HG02763 (cell line): ENCODE results near the gene MAP7.
A peak's percentile ranks its signal among the peaks of the same experiment; 100 is the strongest.

Experiments used
- ATAC-seq: cut with Tn5 transposase; IDR thresholded peaks from one replicate; pipeline ENCODE4 v1.9.1; 2021; ENCODE audit warnings: mild to moderate bottlenecking, moderate library complexity; ENCODE audit not compliant: unreplicated experiment

Gene MAP7

DNA sequence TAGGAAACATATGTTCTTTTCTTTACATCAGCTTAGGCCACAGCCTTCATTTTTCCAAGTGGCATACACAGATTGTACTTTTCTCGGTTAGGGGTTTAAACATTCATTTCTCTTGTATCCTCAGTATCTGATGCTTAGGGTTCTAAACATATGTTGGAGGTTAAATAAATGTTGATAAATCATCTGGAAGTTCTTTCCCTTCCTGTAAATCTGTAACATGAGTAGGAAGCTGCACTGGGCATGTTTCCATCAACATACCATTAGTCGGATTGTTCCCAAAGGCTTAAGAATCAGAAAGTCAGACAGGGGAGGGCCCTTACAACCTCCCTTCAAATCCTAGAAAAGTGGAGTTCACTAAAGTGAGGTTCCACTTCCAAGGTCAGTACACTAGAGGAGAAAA lies 205.8 kb downstream of the MAP7 start:
- ATAC-seq = no peak

GRCh38 chr6:136343700-136344099 lies 206.5 kb downstream of the MAP7 start:
- no peak for ATAC-seq

DNA sequence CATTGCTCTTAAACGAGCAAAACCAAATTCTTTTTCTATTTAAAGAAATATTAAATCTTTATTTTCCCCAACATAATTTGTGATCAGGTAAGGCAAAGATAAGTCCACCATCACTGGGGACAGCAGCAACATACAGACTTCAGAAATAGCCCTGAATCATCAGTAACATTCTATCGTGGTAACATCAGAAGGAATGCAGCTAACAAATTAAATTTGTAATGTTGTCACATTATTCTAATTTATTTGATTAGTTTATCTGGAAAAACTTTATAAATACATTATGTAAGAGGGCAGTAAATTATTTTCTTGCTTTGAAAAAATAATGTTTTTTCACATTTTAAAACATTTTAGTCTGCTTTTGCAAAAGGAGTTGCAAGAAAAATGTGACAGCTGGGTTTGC lies 206.9 kb downstream of the MAP7 start:
- no peak for ATAC-seq

GRCh38 chr6:136341967-136342366 lies 208.3 kb downstream of the MAP7 start:
- no peak for ATAC-seq

DNA sequence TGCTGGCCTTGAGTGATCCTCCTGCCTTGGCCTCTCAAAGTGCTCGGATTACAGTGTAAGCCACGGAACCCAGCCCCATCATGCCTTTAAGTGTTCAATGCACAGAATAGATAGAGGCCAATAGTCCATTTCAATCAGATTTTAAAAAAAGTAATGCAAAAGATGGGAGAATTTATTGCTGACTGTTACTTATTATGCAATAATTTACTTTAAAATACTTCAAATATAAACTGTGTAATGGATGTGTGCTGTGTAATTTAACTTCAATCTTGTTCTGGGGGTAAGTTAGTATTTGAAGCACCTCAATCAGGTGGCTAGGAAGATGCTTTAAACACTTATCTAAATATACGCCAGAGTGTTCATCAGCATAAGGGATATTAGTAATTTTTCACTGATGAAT lies 208.9 kb downstream of the MAP7 start:
- ATAC-seq = no peak

DNA sequence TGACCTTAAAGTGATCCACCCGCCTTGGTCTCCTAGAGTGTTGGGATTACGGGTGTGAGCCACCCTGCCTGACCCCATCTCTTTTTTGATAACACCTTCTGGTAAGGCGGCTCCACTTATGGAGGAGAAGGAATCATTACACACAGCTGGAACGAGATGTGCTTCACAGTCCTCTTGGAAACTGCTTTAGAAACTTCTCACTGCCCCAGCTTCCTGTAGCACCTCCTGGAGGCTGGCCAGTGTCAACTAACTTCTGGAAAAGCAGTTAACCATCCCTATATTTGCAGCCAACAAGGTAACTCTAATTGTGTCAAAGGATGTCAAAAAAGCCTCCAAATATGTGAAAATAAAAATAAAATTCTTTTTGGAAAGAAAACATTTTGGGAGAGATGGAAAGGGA lies 211.7 kb downstream of the MAP7 start:
- ATAC-seq = no peak

DNA sequence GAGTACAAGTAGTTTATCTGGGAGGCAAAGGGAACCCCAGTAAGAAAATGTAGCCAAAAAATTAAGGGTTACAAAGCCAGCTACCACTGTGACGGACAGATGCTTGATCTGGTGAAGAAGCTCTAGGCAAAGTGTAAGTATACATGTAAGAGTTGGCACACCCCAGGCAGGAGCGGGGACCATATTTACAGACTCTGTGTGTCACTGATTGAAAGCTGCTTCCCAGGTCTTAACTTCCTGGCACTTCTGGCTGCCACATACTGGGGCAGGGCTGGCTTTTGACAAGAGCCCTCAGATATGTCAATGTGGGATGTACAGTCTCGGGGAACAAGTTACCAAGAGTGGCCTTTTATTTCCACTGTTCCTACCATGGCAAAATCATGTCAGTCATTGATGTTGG lies 212.6 kb downstream of the MAP7 start:
- no peak for ATAC-seq

- ATAC-seq = no peak
Measured at GRCh38 chr6:136337121-136337520, 213.1 kb downstream of the MAP7 start.

GRCh38 chr6:136335736-136336363 lies 214.4 kb downstream of the MAP7 start:
- no peak for ATAC-seq

DNA sequence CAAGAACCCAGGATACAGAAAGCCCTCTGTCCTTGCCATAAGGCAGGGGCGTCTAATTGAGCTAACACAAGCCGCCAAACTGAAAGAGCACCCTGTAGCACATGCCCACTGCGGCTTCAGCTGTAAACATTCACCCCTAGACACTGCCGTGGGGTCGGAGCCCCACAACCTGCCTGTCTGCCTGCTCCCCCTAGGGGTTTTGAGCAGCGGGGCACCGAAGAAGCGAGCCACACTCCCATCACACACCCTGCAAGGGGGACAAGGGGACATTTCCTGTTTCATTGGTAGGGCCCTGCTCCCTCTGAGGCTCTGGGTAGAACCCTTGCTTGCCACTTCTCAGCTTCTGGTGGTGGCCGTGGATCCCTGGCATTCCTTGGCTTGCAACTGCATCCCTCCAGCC lies 215.4 kb downstream of the MAP7 start:
- ATAC-seq = no peak

DNA sequence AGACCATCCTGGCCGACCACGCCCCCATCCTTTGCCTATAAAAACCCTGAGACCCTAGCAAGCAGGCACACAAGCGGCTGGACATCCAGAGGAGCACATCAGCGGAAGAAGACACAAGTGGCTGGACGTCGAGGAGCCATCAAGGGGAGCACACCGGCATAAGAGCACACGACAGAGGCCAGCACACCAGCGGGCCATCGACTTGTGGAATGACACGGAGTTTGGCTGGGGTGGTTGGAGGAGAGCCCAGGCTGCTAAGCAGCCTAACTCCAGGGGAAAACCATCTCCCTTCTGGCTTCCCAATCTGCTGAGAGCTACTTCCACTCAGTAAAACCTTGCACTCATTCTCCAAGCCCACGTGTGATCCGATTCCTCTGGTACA lies 215.8 kb downstream of the MAP7 start:
- no peak for ATAC-seq

- ATAC-seq = no peak
Measured at GRCh38 chr6:136333824-136334464, 216.3 kb downstream of the MAP7 start.

DNA sequence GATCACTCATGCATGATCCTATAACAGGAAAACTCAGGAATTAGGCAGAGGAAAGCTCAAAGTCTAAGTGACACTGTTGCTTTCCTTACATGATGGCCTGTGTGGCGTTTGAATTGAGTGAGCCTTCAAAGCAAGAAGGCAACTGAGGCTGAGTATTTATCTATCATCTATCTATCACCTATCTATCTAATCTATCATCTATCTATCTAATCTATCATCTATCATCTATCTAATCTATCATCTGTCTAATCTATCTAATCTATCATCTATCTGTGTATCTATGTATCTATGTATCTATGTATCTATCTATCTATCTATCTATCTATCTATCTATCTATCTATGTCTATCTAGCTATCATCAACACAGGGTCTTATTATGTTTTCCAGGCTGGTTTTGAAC lies 218.8 kb downstream of the MAP7 start:
- no peak for ATAC-seq

GRCh38 chr6:136330634-136331033 lies 219.6 kb downstream of the MAP7 start:
- ATAC-seq = no peak

DNA sequence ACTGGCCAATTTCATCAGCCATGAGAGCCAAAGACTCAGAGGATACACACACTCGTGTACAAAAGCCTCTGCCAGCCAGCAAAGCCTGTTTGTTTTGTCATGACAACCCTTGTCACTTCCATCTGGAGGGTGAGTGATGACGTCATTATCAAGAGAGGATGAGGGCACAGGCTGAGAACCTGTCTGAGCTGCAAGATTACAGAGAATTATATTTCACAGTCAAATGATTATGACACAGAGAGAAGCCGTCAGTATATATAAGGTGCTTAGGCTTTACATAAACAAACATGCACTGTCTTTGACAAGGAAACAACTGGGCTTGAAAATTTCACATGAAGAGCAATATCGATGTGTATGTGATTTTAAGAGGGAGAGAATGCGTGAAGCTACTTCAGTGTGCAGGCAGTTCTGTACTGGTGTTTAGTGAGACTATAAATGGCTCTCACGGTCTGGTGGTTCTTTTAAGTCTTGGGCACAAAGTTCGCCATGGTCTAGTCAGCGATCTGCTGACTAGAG lies 224.1 kb downstream of the MAP7 start:
- no peak for ATAC-seq

GRCh38 chr6:136324686-136325380 lies 225.4 kb downstream of the MAP7 start:
- no peak for ATAC-seq

DNA sequence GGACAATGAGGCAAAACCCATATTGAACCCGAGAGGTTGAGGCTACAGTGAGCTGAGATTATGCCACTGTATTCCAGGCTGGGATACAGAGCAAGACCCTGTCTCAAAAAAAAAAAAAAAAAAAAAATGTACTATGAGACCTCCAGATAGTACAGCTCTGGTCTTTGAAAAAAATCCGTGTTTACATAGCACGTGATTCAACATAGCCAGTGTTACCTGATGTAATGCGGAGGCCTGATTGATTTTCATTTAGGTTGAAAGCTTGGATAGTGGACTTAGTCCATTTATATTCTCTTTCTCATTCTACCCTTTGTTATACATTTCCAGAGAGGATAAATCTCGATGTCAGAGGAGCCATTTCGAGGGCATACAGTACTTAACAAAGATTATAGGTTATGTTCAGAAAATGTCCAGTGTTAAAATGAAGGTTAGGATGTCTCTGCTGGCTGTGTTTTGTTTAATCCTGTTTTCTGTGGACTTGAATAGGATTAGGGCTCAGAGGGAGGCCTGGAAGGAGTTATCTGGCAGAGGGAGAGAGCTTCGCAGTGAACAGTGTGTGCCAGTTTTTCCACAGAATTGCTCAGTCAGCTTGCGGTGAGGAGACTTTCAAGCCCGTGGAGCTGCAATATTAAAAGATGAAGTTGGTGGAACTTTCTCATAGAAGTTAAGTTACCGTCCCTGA lies 226.7 kb downstream of the MAP7 start:
- ATAC-seq = no peak

GRCh38 chr6:136319732-136320131 lies 230.5 kb downstream of the MAP7 start:
- ATAC-seq = no peak

GRCh38 chr6:136318676-136319075 lies 231.5 kb downstream of the MAP7 start:
- no peak for ATAC-seq

DNA sequence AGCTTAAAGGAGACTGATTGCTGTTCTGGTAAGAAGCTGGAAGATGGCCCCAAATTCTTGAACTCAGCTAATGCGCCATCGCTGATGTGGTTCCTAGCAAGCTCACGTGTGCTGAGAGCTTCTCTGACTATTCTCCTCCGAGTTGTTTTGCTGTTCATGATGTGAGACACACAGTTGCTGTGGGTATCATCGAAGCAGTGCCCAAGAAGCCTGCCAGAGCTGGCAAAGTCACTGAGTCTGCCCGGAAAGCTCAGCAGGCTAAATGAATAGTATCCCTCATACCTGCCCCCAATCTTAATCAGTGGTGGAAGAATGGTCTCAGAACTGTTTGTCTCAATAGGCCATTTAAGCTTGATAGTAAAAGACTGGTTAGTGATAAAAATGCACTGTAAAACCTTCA lies 232.3 kb downstream of the MAP7 start:
- no peak for ATAC-seq

DNA sequence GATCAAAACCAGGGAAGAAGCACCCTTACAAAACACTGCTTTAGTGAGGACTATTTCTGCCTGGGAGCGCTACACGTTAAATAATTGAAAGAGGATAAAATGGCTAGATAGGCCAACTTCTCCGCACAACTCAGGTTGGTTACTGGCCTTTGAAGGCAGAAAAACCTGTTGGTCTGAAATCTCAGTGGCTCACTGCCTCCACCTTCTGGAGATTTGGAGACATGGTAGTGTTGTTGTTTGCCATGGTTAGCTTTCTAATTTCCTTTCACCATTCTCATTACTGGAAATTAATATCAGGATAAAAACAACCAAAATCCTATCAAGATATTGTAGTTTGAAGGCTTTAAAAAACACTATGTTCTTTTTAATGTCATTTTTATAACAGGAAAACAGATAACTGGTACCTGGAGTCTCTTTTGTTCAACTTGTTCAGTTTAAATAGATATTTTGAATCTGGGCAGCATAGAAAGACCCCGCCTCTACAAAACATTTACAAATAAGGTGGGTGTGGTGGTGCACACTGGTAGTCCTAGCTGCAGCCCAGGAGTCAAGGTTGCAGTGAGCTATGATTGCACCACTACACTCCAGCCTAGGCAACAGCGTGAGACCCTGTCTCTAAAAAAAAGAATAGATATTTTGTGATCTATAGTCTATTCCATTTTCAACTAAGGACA lies 233.1 kb downstream of the MAP7 start:
- peak; percentile 66 for ATAC-seq
